ENCODE data around the gene CRYBB1. TPM values are rescaled to one million over a fixed set of nuclear protein-coding genes. Genes with fewer than 3 reads are reported as not detected.

The CRYBB1 gene
- total RNA-seq, 1 donor from 2014 or later, result not detected

- no peak for ATAC-seq
These were observed 41.7 kb downstream of the CRYBB1 start for GRCh38 chr22:26576026-26576680.

GRCh38 chr22:26574001-26574723 lies 43.7 kb downstream of the CRYBB1 start:
- ATAC-seq, result no peak

GRCh38 chr22:26573026-26573662 lies 44.7 kb downstream of the CRYBB1 start:
- no peak for ATAC-seq

- ATAC-seq, result no peak
These were observed 46.8 kb downstream of the CRYBB1 start for GRCh38 chr22:26570864-26571525.

GRCh38 chr22:26570115-26570514 lies 47.7 kb downstream of the CRYBB1 start:
- ATAC-seq, result no peak

GRCh38 chr22:26568207-26568706 lies 49.6 kb downstream of the CRYBB1 start:
- ATAC-seq, result peak; percentile 88

- ATAC-seq, result no peak
These were observed 50.2 kb downstream of the CRYBB1 start for GRCh38 chr22:26567610-26568009.

- no peak for ATAC-seq
These were observed 50.8 kb downstream of the CRYBB1 start for GRCh38 chr22:26566994-26567393.

- no peak for ATAC-seq
These were observed 51.9 kb downstream of the CRYBB1 start for GRCh38 chr22:26565889-26566288.

- peak; percentile 61 for ATAC-seq
These were observed 52.6 kb downstream of the CRYBB1 start for GRCh38 chr22:26565181-26565580.

GRCh38 chr22:26564672-26565071 lies 53.2 kb downstream of the CRYBB1 start:
- no peak for ATAC-seq

GRCh38 chr22:26564181-26564580 lies 53.6 kb downstream of the CRYBB1 start:
- ATAC-seq, result peak; percentile 26

- no peak for ATAC-seq
These were observed 54.8 kb downstream of the CRYBB1 start for GRCh38 chr22:26563022-26563421.

- no peak for ATAC-seq
These were observed 55.9 kb downstream of the CRYBB1 start for GRCh38 chr22:26561756-26562417.

GRCh38 chr22:26559961-26560575 lies 57.8 kb downstream of the CRYBB1 start:
- no peak for ATAC-seq

GRCh38 chr22:26558248-26558895 lies 59.5 kb downstream of the CRYBB1 start:
- ATAC-seq, result no peak

- ATAC-seq, result no peak
These were observed 60.9 kb downstream of the CRYBB1 start for GRCh38 chr22:26556904-26557303.

- ATAC-seq, result no peak
These were observed 62.3 kb downstream of the CRYBB1 start for GRCh38 chr22:26555478-26555877.

GRCh38 chr22:26554956-26555355 lies 62.9 kb downstream of the CRYBB1 start:
- ATAC-seq, result no peak

- peak; percentile 10 for ATAC-seq
These were observed 64.6 kb downstream of the CRYBB1 start for GRCh38 chr22:26553056-26553752.

- ATAC-seq, result no peak
These were observed 65.4 kb downstream of the CRYBB1 start for GRCh38 chr22:26552466-26552865.

Data from esophagus mucosa (tissue), 1 donor.